ENCODE results near the gene PRPS2. TPM values are rescaled to one million over a fixed set of nuclear protein-coding genes. Genes with fewer than 3 reads are reported as not detected.

Gene PRPS2
- total and polyA plus RNA-seq, 2 of the 13 experiments (the other 11 are each of a cell fraction or from before 2014, with no cell fraction given) = 10.6 to 24.4 TPM

DNA sequence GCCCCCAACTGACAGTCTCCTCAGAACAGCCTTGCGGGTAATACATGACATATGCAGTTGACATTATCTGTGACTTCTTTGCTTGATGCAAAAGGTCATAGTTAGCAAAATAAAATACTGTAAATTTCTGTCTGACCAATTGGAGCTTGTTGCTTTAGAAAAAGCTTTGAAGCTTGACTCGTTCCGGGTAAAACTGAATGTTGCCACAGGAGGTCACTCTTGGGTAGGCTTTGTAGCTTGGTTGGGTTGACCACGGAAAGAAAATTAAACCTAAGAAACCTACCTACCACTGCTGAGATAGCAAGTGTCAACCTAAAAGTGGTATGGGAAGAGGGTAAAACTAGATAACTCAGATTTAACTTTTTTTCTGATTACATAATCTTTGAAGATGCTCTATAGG lies 23.2 kb downstream of the PRPS2 start (continued):
- TF ChIP-seq ZNF547 (CRISPR knock-in tag; IDR thresholded peaks at IDR 0.05) (no peak), GATAD2A (CRISPR knock-in tag; IDR thresholded peaks at IDR 0.05) (no peak), STAG1 (CRISPR knock-in tag; IDR thresholded peaks at IDR 0.05) (peak; percentile 84), ZBTB3 (CRISPR knock-in tag; IDR thresholded peaks at IDR 0.05; ENCODE audit: borderline replicate concordance, low read depth) (no peak)
- TF ChIP-seq, protein P1, sequence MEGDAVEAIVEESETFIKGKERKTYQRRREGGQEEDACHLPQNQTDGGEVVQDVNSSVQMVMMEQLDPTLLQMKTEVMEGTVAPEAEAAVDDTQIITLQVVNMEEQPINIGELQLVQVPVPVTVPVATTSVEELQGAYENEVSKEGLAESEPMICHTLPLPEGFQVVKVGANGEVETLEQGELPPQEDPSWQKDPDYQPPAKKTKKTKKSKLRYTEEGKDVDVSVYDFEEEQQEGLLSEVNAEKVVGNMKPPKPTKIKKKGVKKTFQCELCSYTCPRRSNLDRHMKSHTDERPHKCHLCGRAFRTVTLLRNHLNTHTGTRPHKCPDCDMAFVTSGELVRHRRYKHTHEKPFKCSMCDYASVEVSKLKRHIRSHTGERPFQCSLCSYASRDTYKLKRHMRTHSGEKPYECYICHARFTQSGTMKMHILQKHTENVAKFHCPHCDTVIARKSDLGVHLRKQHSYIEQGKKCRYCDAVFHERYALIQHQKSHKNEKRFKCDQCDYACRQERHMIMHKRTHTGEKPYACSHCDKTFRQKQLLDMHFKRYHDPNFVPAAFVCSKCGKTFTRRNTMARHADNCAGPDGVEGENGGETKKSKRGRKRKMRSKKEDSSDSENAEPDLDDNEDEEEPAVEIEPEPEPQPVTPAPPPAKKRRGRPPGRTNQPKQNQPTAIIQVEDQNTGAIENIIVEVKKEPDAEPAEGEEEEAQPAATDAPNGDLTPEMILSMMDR (CRISPR knock-in tag; IDR thresholded peaks at IDR 0.05) = peak; percentile 71

DNA sequence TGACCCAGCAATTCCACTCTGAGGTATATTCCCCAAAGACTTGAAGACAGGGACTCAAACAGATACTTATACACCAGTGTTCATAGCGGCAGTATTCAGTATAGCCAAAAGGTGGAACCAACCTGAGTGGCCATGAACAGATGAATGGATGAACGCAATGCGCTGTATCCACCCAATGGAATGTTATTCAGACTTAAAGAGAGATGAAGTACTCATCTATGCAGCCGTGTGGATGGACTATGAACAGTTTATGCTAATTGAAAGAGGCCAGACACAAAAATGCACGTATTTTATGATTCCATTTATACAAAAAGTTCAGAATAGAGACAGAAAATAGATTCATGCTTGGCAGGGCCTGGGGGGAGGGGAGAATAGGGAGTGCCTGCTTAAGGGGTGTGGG lies 26.3 kb downstream of the PRPS2 start:
- intact Hi-C loops (cut with micrococcal nuclease; ENCODE audit: unreplicated experiment) = no loop called here
- no peak for FAIRE-seq
- TF ChIP-seq, protein P2, sequence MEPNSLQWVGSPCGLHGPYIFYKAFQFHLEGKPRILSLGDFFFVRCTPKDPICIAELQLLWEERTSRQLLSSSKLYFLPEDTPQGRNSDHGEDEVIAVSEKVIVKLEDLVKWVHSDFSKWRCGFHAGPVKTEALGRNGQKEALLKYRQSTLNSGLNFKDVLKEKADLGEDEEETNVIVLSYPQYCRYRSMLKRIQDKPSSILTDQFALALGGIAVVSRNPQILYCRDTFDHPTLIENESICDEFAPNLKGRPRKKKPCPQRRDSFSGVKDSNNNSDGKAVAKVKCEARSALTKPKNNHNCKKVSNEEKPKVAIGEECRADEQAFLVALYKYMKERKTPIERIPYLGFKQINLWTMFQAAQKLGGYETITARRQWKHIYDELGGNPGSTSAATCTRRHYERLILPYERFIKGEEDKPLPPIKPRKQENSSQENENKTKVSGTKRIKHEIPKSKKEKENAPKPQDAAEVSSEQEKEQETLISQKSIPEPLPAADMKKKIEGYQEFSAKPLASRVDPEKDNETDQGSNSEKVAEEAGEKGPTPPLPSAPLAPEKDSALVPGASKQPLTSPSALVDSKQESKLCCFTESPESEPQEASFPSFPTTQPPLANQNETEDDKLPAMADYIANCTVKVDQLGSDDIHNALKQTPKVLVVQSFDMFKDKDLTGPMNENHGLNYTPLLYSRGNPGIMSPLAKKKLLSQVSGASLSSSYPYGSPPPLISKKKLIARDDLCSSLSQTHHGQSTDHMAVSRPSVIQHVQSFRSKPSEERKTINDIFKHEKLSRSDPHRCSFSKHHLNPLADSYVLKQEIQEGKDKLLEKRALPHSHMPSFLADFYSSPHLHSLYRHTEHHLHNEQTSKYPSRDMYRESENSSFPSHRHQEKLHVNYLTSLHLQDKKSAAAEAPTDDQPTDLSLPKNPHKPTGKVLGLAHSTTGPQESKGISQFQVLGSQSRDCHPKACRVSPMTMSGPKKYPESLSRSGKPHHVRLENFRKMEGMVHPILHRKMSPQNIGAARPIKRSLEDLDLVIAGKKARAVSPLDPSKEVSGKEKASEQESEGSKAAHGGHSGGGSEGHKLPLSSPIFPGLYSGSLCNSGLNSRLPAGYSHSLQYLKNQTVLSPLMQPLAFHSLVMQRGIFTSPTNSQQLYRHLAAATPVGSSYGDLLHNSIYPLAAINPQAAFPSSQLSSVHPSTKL (CRISPR knock-in tag; IDR thresholded peaks at IDR 0.05) = no peak
- TF ChIP-seq BHLHE40 (IDR thresholded peaks at IDR 0.05; ENCODE audit: low read length) (no peak), ZNF12 (CRISPR knock-in tag; IDR thresholded peaks at IDR 0.05) (no peak), HNF4A (CRISPR knock-in tag; IDR thresholded peaks at IDR 0.05) (no peak), RNF2 (conservative IDR thresholded peaks at IDR 0.05; ENCODE audit: low read depth) (no peak), HDAC6 (IDR thresholded peaks at IDR 0.05; ENCODE audit: low read depth, low read length) (no peak)
- TF ChIP-seq, protein P3, sequence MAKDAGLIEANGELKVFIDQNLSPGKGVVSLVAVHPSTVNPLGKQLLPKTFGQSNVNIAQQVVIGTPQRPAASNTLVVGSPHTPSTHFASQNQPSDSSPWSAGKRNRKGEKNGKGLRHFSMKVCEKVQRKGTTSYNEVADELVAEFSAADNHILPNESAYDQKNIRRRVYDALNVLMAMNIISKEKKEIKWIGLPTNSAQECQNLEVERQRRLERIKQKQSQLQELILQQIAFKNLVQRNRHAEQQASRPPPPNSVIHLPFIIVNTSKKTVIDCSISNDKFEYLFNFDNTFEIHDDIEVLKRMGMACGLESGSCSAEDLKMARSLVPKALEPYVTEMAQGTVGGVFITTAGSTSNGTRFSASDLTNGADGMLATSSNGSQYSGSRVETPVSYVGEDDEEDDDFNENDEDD (CRISPR knock-in tag; IDR thresholded peaks at IDR 0.05; ENCODE audit: borderline replicate concordance) = no peak
- TF ChIP-seq, protein P4, sequence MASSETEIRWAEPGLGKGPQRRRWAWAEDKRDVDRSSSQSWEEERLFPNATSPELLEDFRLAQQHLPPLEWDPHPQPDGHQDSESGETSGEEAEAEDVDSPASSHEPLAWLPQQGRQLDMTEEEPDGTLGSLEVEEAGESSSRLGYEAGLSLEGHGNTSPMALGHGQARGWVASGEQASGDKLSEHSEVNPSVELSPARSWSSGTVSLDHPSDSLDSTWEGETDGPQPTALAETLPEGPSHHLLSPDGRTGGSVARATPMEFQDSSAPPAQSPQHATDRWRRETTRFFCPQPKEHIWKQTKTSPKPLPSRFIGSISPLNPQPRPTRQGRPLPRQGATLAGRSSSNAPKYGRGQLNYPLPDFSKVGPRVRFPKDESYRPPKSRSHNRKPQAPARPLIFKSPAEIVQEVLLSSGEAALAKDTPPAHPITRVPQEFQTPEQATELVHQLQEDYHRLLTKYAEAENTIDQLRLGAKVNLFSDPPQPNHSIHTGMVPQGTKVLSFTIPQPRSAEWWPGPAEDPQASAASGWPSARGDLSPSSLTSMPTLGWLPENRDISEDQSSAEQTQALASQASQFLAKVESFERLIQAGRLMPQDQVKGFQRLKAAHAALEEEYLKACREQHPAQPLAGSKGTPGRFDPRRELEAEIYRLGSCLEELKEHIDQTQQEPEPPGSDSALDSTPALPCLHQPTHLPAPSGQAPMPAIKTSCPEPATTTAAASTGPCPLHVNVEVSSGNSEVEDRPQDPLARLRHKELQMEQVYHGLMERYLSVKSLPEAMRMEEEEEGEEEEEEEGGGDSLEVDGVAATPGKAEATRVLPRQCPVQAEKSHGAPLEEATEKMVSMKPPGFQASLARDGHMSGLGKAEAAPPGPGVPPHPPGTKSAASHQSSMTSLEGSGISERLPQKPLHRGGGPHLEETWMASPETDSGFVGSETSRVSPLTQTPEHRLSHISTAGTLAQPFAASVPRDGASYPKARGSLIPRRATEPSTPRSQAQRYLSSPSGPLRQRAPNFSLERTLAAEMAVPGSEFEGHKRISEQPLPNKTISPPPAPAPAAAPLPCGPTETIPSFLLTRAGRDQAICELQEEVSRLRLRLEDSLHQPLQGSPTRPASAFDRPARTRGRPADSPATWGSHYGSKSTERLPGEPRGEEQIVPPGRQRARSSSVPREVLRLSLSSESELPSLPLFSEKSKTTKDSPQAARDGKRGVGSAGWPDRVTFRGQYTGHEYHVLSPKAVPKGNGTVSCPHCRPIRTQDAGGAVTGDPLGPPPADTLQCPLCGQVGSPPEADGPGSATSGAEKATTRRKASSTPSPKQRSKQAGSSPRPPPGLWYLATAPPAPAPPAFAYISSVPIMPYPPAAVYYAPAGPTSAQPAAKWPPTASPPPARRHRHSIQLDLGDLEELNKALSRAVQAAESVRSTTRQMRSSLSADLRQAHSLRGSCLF (CRISPR knock-in tag; IDR thresholded peaks at IDR 0.05; ENCODE audit: borderline replicate concordance) = no peak

More for the DNA sequence above, 26.3 kb downstream of the PRPS2 start:
- no peak for DNase-seq (ENCODE audit: low spot score)
- Histone ChIP-seq H3K79me2 (ENCODE audit: insufficient read depth, low read length) (no peaks in the 10 kb centered on the region), H3K27ac (ENCODE audit: extremely low read length, insufficient read depth, low read length) (no peak overlapping the region), H2AFZ (ENCODE audit: low read length) (no peak overlapping the region), H3K4me1 (ENCODE audit: insufficient read depth, low read length) (no peaks in the 10 kb centered on the region), H3K27me3 (ENCODE audit: control insufficient read depth in 1 of 2, insufficient read depth in 2 of 2, low read length in 2 of 2) (no peaks in the 10 kb centered on the region), H3K36me3 (replicated peaks in 1 of 2; ENCODE audit: control insufficient read depth in 1 of 2, insufficient read depth in 2 of 2, low read length in 2 of 2) (peaks cover 0 to 21% of the 10 kb centered on the region in 2 experiments; a peak in 2 of 5 replicates), H3K4me3 (replicated peaks in 1 of 3; ENCODE audit: insufficient read depth in 1 of 3, low read depth in 2 of 3, low read length in 3 of 3) (no peak overlapping the region), H3K9ac (ENCODE audit: insufficient read depth, low read depth, low read length) (no peak overlapping the region), H3K4me2 (ENCODE audit: low read depth, low read length) (no peak overlapping the region), H3K9me3 (ENCODE audit: low read length) (no peaks in the 10 kb centered on the region), H4K20me1 (ENCODE audit: insufficient read depth, low read length) (no peaks in the 10 kb centered on the region)
- in situ Hi-C loops (cut with HindIII; ENCODE audit: extremely low pct_ligation_motif_present, low pct_unique_long_range_greater_than_20kb) = no loop called here
- ATAC-seq = no peak
- POLR2A ChIA-PET = no interaction called here
- WGBS (ENCODE audit: low lambda C conversion rate) = 93% methylated on average over 5 of the region's 5 CpGs
- CTCF ChIA-PET (ENCODE audit: low intra/inter-chr PET ratio, low total read pairs) = interaction anchor here (1.5 kb wide), 1 partner anchor 76 kb away, joined by 6 read pairs; no protein-coding TSS in a partner anchor
- no TSS peak for BruUV-seq (replicated peaks)

Data from HepG2 (cell line).